Liver (tissue), 9 donors: ENCODE data around the gene RDH12. TPM values are rescaled to one million over a fixed set of nuclear protein-coding genes. Genes with fewer than 3 reads are reported as not detected.
"Not testable (repeated sequence)": the region's sequence is repeated elsewhere in the genome, so short reads cannot be mapped to it uniquely, and the experiment has no call there.

Source experiments
- DNase-seq: peaks from one replicate; pipeline ENCODE4 v3.0.0-alpha.2; 2017; ENCODE audit warnings: low spot score
- H3K27ac ChIP-seq, 2 donors: one replicate each; pipeline ENCODE4 v1.7.0; 2013; ENCODE audit warnings: inconsistent platforms in 2 of 2, low read length in 2 of 2, control low read depth in 1 of 2, low read depth in 1 of 2, mild to moderate bottlenecking in 1 of 2
- H3K27me3 ChIP-seq, 4 donors: one replicate each; pipeline versions ENCODE4 v1.6.1 to v1.7.0; 2013; ENCODE audit warnings: low read length in 3 of 4, inconsistent platforms in 1 of 4, mild to moderate bottlenecking in 1 of 4, moderate library complexity in 1 of 4; ENCODE audit not compliant: control insufficient read depth in 4 of 4, insufficient read depth in 4 of 4
- H3K36me3 ChIP-seq, 4 donors: one replicate each; pipeline versions ENCODE4 v1.6.1 to v1.7.0; 2013; ENCODE audit warnings: low read length in 3 of 4, mild to moderate bottlenecking in 3 of 4, low read depth in 1 of 4, moderate library complexity in 1 of 4; ENCODE audit not compliant: control insufficient read depth in 4 of 4, insufficient read depth in 3 of 4
- H3K4me1 ChIP-seq, 4 donors: one replicate each; pipeline versions ENCODE4 v1.6.1 to v1.7.0; 2013; ENCODE audit warnings: low read length in 3 of 4, mild to moderate bottlenecking in 3 of 4, moderate library complexity in 1 of 4; ENCODE audit not compliant: control insufficient read depth in 4 of 4, insufficient read depth in 4 of 4
- H3K4me3 ChIP-seq, 3 donors: one replicate each; pipeline versions ENCODE4 v1.6.1 to v1.7.0; 2013; ENCODE audit warnings: low read length in 3 of 3, control low read depth in 1 of 3, low read depth in 1 of 3, mild to moderate bottlenecking in 1 of 3
- H3K9ac ChIP-seq, 2 donors: one replicate each; pipeline ENCODE4 v1.7.0; 2013; ENCODE audit warnings: low read length in 2 of 2, mild to moderate bottlenecking in 2 of 2, moderate library complexity in 2 of 2, control low read depth in 1 of 2, low read depth in 1 of 2
- H3K9me3 ChIP-seq, 4 donors: one replicate each; pipeline versions ENCODE4 v1.6.1 to v1.7.0; 2013; ENCODE audit warnings: low read length in 3 of 4; ENCODE audit not compliant: control insufficient read depth in 4 of 4
- EGR1 ChIP-seq, 2 donors: IDR thresholded peaks; 2 replicates each; pipeline ENCODE4 v1.6.1; 2016 to 2018; ENCODE audit warnings: antibody characterized with exemption in 2 of 2, low read depth in 2 of 2
- FOXA1 ChIP-seq: IDR thresholded peaks from 2 replicates; pipeline ENCODE4 v1.6.1; 2016; ENCODE audit warnings: antibody characterized with exemption
- FOXA2 ChIP-seq: IDR thresholded peaks from 2 replicates; pipeline ENCODE4 v1.6.1; 2016; ENCODE audit warnings: antibody characterized with exemption
- GABPA ChIP-seq, 2 donors: IDR thresholded peaks in 1 of 2; conservative IDR thresholded peaks in 1 of 2; 2 replicates each; pipeline ENCODE4 v1.6.1; 2016; ENCODE audit warnings: antibody characterized with exemption in 2 of 2, mild to moderate bottlenecking in 1 of 2, moderate library complexity in 1 of 2
- HNF4A ChIP-seq, 2 donors: conservative IDR thresholded peaks; 2 replicates each; pipeline ENCODE4 v1.6.1; 2016; ENCODE audit warnings: antibody characterized with exemption in 2 of 2, mild to moderate bottlenecking in 2 of 2
- JUND ChIP-seq, 2 donors: IDR thresholded peaks; 2 replicates each; pipeline ENCODE4 v1.6.1; 2016; ENCODE audit warnings: antibody characterized with exemption in 2 of 2
- SP1 ChIP-seq: IDR thresholded peaks from 2 replicates; pipeline ENCODE4 v1.6.1; 2018; ENCODE audit warnings: antibody characterized with exemption, mild to moderate bottlenecking
- TAF1 ChIP-seq: conservative IDR thresholded peaks from 2 replicates; pipeline ENCODE4 v1.6.1; 2016; ENCODE audit warnings: antibody characterized with exemption, mild to moderate bottlenecking
- YY1 ChIP-seq: IDR thresholded peaks from 2 replicates; pipeline ENCODE4 v1.6.1; 2016; ENCODE audit warnings: antibody characterized with exemption, mild to moderate bottlenecking
- ZBTB33 ChIP-seq: IDR thresholded peaks from 2 replicates; pipeline ENCODE4 v1.6.1; 2016; ENCODE audit warnings: antibody characterized with exemption
- WGBS: extraction: QIAGEN DNeasy Blood & Tissue Kit; methylation state at CpG from one replicate; pipeline ENCODE4 v1.1.7; 2013; 5-methylcytosine and 5-hydroxymethylcytosine counted together
- polyA plus RNA-seq, 2 donors: library from polyadenylated mRNA; stranded (reverse) in 1 of 2; unstranded in 1 of 2; fragments of 200-250 nt in 1 of 2; fragments of >200 nt in 1 of 2; fragmentation: Nextera tagmentation in 1 of 2; extraction: Ambion mirVana in 1 of 2; gene quantifications; one replicate each; pipeline versions ENCODE4 v1.2.1 to v1.2.3, GENCODE V29; 2013 to 2015
- total RNA-seq, 2 donors: library from RNA; depleted of rRNA; stranded (reverse); fragments of >200 nt; gene quantifications; one replicate each; pipeline ENCODE4 v1.2.3, GENCODE V29; 2014
- TF ChIP-seq, protein P1 (sequence below): fragments of 150-350 bp; IDR thresholded peaks from 2 replicates; pipeline ENCODE4 v1.5.1; 2017; ENCODE audit warnings: improper control_type of control experiment, low read depth, low read length; ENCODE audit not compliant: missing input control
- TF ChIP-seq, protein P2 (sequence below): IDR thresholded peaks from 2 replicates; pipeline ENCODE4 v1.6.1; 2016; ENCODE audit warnings: antibody characterized with exemption, mild to moderate bottlenecking
- donor health status: healthy.
- donor health status: healthy.
- donor health status: healthy.
- donor health status: healthy.
- donor health status: healthy.

Gene RDH12
- total and polyA plus RNA-seq, 4 donors: 0.09 to 3.4 (median 0.91) TPM

- TF ChIP-seq ZBTB33: no peak
- TF ChIP-seq, protein P1, sequence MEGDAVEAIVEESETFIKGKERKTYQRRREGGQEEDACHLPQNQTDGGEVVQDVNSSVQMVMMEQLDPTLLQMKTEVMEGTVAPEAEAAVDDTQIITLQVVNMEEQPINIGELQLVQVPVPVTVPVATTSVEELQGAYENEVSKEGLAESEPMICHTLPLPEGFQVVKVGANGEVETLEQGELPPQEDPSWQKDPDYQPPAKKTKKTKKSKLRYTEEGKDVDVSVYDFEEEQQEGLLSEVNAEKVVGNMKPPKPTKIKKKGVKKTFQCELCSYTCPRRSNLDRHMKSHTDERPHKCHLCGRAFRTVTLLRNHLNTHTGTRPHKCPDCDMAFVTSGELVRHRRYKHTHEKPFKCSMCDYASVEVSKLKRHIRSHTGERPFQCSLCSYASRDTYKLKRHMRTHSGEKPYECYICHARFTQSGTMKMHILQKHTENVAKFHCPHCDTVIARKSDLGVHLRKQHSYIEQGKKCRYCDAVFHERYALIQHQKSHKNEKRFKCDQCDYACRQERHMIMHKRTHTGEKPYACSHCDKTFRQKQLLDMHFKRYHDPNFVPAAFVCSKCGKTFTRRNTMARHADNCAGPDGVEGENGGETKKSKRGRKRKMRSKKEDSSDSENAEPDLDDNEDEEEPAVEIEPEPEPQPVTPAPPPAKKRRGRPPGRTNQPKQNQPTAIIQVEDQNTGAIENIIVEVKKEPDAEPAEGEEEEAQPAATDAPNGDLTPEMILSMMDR: no peak
These were observed 15.4 kb downstream of the RDH12 start (continued) for GRCh38 chr14:67717048-67717447.

- H3K4me1 ChIP-seq: peaks cover 0 to 8% (median 4%) of the 10 kb centered on the region in 4 donors
- no peaks in the 10 kb centered on the region for H3K9me3 ChIP-seq
- TF ChIP-seq EGR1 (IDR thresholded peaks at IDR 0.05; ENCODE audit: low read depth in 2 of 2): no peak
- TF ChIP-seq JUND (IDR thresholded peaks at IDR 0.05): no peak
- TF ChIP-seq GABPA (IDR thresholded peaks at IDR 0.05 in 1 of 2, conservative IDR thresholded peaks at IDR 0.05 in 1 of 2): no peak
- TF ChIP-seq ZBTB33: no peak
- no peak for TF ChIP-seq HNF4A (conservative IDR thresholded peaks at IDR 0.05)
- TF ChIP-seq, protein P2, sequence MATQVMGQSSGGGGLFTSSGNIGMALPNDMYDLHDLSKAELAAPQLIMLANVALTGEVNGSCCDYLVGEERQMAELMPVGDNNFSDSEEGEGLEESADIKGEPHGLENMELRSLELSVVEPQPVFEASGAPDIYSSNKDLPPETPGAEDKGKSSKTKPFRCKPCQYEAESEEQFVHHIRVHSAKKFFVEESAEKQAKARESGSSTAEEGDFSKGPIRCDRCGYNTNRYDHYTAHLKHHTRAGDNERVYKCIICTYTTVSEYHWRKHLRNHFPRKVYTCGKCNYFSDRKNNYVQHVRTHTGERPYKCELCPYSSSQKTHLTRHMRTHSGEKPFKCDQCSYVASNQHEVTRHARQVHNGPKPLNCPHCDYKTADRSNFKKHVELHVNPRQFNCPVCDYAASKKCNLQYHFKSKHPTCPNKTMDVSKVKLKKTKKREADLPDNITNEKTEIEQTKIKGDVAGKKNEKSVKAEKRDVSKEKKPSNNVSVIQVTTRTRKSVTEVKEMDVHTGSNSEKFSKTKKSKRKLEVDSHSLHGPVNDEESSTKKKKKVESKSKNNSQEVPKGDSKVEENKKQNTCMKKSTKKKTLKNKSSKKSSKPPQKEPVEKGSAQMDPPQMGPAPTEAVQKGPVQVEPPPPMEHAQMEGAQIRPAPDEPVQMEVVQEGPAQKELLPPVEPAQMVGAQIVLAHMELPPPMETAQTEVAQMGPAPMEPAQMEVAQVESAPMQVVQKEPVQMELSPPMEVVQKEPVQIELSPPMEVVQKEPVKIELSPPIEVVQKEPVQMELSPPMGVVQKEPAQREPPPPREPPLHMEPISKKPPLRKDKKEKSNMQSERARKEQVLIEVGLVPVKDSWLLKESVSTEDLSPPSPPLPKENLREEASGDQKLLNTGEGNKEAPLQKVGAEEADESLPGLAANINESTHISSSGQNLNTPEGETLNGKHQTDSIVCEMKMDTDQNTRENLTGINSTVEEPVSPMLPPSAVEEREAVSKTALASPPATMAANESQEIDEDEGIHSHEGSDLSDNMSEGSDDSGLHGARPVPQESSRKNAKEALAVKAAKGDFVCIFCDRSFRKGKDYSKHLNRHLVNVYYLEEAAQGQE: no peak
- no peak for TF ChIP-seq SP1
- TF ChIP-seq, protein P1: no peak
- TF ChIP-seq FOXA2: no peak
- TF ChIP-seq YY1: no peak
- TF ChIP-seq FOXA1: no peak
- no peak for TF ChIP-seq TAF1
- no peak for DNase-seq
- H3K36me3 ChIP-seq: no peaks in the 10 kb centered on the region
- no peak overlapping the region for H3K4me3 ChIP-seq
- H3K27ac ChIP-seq: no peak overlapping the region
- WGBS: 68% methylated on average over 2 of the region's 2 CpGs
- H3K27me3 ChIP-seq: no peaks in the 10 kb centered on the region
- H3K9ac ChIP-seq: no peak overlapping the region
These were observed 16.6 kb downstream of the RDH12 start for GRCh38 chr14:67718265-67718664.

GRCh38 chr14:67719385-67719784, 17.7 kb downstream of the RDH12 start:
- H3K4me1 ChIP-seq, H3K4me3 ChIP-seq, DNase-seq, H3K9ac ChIP-seq, H3K9me3 ChIP-seq, H3K27me3 ChIP-seq, H3K27ac ChIP-seq, H3K36me3 ChIP-seq: not testable (repeated sequence)
- 87% methylated on average over 3 of the region's 3 CpGs for WGBS
